BJ (cell line): ENCODE results near the gene GAGE12J. TPM values are rescaled to one million over a fixed set of nuclear protein-coding genes. Genes with fewer than 3 reads are reported as not detected.
"Not testable (repeated sequence)": the region's sequence is repeated elsewhere in the genome, so short reads cannot be mapped to it uniquely, and the experiment has no call there.

Experiments used
- CTCF ChIA-PET: fragments of 350-600 bp; formaldehyde crosslinking; extraction: SDS; loops from one replicate; lab custom pipeline; 2021; ENCODE audit warnings: antibody characterized with exemption, inconsistent platforms; lab: Yijun Ruan, JAX
- POLR2A ChIA-PET: fragments of 300-600 bp; sonication (Branson Sonifier 250); formaldehyde crosslinking; extraction: SDS; loops from one replicate; lab custom pipeline; 2021; ENCODE audit warnings: antibody characterized with exemption; lab: Charles Lee
- DNase-seq: peaks from one replicate; pipeline ENCODE4 v3.0.0-alpha.2; 2011; ENCODE audit warnings: low read depth
- H3K27me3 ChIP-seq: 2 replicates; pipeline ENCODE4 v1.6.0; 2011; ENCODE audit warnings: low read length; ENCODE audit not compliant: control insufficient read depth, insufficient read depth
- H3K36me3 ChIP-seq: 2 replicates; pipeline ENCODE4 v1.5.1; 2011; ENCODE audit warnings: low read length; ENCODE audit not compliant: control insufficient read depth, insufficient read depth
- H3K4me3 ChIP-seq: 2 replicates; pipeline ENCODE4 v1.5.1; 2011; ENCODE audit warnings: low read depth, mild to moderate bottlenecking, control low read depth, low read length
- polyA plus RNA-seq: library from polyadenylated mRNA; depleted of rRNA; stranded (reverse); fragments of >200 nt; gene quantifications from 2 replicates; pipeline ENCODE4 v1.2.3, GENCODE V29; 2011
- TF ChIP-seq, protein P1 (sequence below): IDR thresholded peaks from 2 replicates; pipeline ENCODE4 v1.5.1; 2011; ENCODE audit warnings: low read depth, mild to moderate bottlenecking, control low read depth, inconsistent platforms, low read length, moderate library complexity; ENCODE audit not compliant: insufficient read depth

GAGE12J gene
- polyA plus RNA-seq, 1 experiment: not detected

- Histone ChIP-seq H3K27me3 (no peaks in the 10 kb centered on the region), H3K4me3 (no peak overlapping the region), H3K36me3 (no peaks in the 10 kb centered on the region)
- no peak for DNase-seq
- CTCF ChIA-PET: interaction anchor here (0.8 kb wide), 1 partner anchor 94 kb away, joined by 3 read pairs; no protein-coding TSS in a partner anchor
- POLR2A ChIA-PET: no interaction called here
- TF ChIP-seq, protein P1, sequence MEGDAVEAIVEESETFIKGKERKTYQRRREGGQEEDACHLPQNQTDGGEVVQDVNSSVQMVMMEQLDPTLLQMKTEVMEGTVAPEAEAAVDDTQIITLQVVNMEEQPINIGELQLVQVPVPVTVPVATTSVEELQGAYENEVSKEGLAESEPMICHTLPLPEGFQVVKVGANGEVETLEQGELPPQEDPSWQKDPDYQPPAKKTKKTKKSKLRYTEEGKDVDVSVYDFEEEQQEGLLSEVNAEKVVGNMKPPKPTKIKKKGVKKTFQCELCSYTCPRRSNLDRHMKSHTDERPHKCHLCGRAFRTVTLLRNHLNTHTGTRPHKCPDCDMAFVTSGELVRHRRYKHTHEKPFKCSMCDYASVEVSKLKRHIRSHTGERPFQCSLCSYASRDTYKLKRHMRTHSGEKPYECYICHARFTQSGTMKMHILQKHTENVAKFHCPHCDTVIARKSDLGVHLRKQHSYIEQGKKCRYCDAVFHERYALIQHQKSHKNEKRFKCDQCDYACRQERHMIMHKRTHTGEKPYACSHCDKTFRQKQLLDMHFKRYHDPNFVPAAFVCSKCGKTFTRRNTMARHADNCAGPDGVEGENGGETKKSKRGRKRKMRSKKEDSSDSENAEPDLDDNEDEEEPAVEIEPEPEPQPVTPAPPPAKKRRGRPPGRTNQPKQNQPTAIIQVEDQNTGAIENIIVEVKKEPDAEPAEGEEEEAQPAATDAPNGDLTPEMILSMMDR: no peak
These were observed 35.3 kb upstream of the GAGE12J start for GRCh38 chrX:49286581-49286980.

GRCh38 chrX:49287665-49288064 is 34.2 kb upstream of the GAGE12J start:
- no peak overlapping the region for H3K4me3 ChIP-seq
- DNase-seq: no peak
- CTCF ChIA-PET: no interaction called here
- POLR2A ChIA-PET: no interaction called here
- no peaks in the 10 kb centered on the region for H3K36me3 ChIP-seq
- TF ChIP-seq, protein P1: no peak
- no peaks in the 10 kb centered on the region for H3K27me3 ChIP-seq

DNA sequence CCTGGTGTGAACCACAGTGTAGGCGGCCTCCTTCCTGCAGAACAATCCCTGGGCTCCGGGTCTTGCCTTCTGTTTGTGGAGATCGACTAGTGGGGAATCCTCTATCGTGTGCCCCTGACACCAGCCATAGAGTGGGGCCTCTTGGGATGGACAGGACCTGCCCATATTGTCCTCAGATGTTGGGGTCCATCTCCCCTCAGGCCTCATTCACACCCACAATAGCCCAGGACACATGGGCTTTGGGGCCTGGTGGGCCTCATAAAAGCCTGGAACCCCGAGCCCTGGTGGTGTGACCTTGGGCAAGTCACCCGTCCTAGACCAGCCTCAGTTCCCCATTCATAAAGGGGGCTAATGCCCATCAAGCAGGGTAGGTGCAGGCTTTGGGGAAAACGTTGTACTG is 31.6 kb upstream of the GAGE12J start:
- CTCF ChIA-PET: no interaction called here
- POLR2A ChIA-PET: no interaction called here
- no peaks in the 10 kb centered on the region for H3K36me3 ChIP-seq
- no peak overlapping the region for H3K4me3 ChIP-seq
- TF ChIP-seq, protein P1: no peak
- no peaks in the 10 kb centered on the region for H3K27me3 ChIP-seq
- no peak for DNase-seq

GRCh38 chrX:49291615-49292337 is 30.1 kb upstream of the GAGE12J start:
- ChIA-PET POLR2A (no interaction called here), CTCF (interaction anchor here (0.6 to 0.7 kb wide), 2 partner anchors 29 to 545 kb away, joined by 3 read pairs; no protein-coding TSS in a partner anchor)
- TF ChIP-seq, protein P1: peak; percentile 71
- no peaks in the 10 kb centered on the region for H3K27me3 ChIP-seq
- H3K4me3 ChIP-seq: no peak overlapping the region
- H3K36me3 ChIP-seq: no peaks in the 10 kb centered on the region
- no peak for DNase-seq

DNA sequence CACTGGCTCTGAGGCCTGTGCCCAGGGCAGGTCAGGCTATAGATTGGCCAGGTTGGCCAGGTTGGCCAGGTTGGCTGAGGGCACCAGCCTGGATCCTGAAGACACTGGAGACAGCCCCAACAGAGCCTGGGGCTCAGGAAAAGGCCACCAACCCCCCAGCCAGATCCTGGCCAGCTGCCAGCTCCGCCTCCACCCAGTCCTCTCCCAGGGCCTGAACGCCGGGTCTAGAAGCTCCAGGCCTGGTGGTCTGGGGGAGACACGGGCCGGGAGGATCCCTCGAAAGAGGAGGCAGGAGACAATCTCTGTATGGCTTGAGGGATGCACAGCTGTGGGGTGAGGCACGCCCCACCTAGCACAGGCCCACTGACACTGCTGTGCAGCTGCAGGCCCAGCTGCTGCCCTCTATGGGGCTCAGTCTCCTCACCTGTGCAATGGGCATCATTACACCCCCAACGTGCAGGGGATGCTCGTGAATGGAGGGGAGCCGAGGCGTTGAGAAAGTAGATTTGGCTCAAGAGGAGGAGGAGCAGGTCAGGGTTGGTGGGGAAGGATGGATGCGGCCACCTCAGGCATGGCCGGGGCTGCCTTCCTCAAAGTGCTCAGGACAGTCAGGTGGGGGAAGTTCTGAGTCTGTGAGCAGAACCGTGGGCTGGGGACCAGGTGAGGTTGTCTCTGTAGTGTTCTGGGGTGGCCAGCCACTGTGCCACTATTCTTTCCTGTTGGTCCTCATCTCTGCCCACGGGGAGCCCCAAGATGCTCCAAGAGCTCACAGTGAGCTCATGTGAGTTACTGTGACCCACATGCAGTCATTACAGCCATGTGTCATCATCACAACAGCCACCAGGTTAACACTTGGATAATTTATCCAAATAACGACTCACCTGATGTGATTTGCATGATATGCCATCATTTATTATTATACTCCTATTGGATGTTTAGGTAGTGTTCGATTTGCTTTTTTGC is 29.2 kb upstream of the GAGE12J start:
- POLR2A ChIA-PET: no interaction called here
- CTCF ChIA-PET: no interaction called here
- TF ChIP-seq, protein P1: no peak
- no peak overlapping the region for H3K4me3 ChIP-seq
- H3K36me3 ChIP-seq: no peaks in the 10 kb centered on the region
- no peak for DNase-seq
- H3K27me3 ChIP-seq: no peaks in the 10 kb centered on the region

GRCh38 chrX:49299293-49299692 is 22.5 kb upstream of the GAGE12J start:
- DNase-seq, POLR2A ChIA-PET, CTCF ChIA-PET, H3K36me3 ChIP-seq, H3K27me3 ChIP-seq, H3K4me3 ChIP-seq: not testable (repeated sequence)
